K562 (cell line): ENCODE results near the gene HPD. TPM values are rescaled to one million over a fixed set of nuclear protein-coding genes. Genes with fewer than 3 reads are reported as not detected.
A peak's percentile ranks its signal among the peaks of the same experiment; 100 is the strongest.

Source experiments
- ATAC-seq: fragments of 200-7000 bp; cut with Tn5 transposase; 3 replicates; pipeline ENCODE4 v1.9.1; 2020; ENCODE audit warnings: moderate library complexity
- BruUV-seq: library from RNA; stranded (reverse); fragments of 400-500 nt; replicated peaks from 2 replicates; lab custom pipeline; 2021; lab: Mats Ljungman, UMichigan
- CTCF ChIA-PET: fragments of 300-600 bp; formaldehyde crosslinking; extraction: SDS; loops from one replicate; lab custom pipeline; 2021; ENCODE audit warnings: low intra/inter-chr PET ratio; lab: Yijun Ruan, JAX
- POLR2A ChIA-PET: fragments of 300-600, 350-650 bp; sonication (Branson Sonifier 250); formaldehyde crosslinking; extraction: SDS; loops from one replicate; lab custom pipeline; 2021; ENCODE audit warnings: antibody characterized with exemption, inconsistent platforms; lab: Yijun Ruan, JAX
- DNase-seq, 4 experiments: peaks; one replicate each; pipeline versions ENCODE4 v3.0.0 to v3.0.0-alpha.2; 2011 to 2018; ENCODE audit warnings: low spot score in 3 of 4, mixed read lengths in 3 of 4; ENCODE audit errors: extremely low read depth in 1 of 4
- FAIRE-seq: peaks from 2 replicates; lab custom pipeline; 2011; peaks lifted over from hg19 to GRCh38; lab: Jason Lieb, UNC
- H2AFZ ChIP-seq: 2 replicates; pipeline ENCODE4 v1.6.0; 2011; ENCODE audit warnings: low read depth, low read length, control low read depth, inconsistent platforms
- H3K27ac ChIP-seq: fragments of 200-600 bp; 3 replicates; pipeline ENCODE4 v1.8.0; 2011; ENCODE audit warnings: low read depth, mild to moderate bottlenecking, control low read depth, inconsistent platforms, low read length, moderate library complexity, mixed read lengths; ENCODE audit errors: extremely low read depth
- H3K27me3 ChIP-seq, 2 experiments: fragments of 300-600 bp in 1 of 2; 2 replicates in 1 of 2; 3 replicates in 1 of 2; pipeline versions ENCODE4 v1.6.0 to v1.8.0; 2011; ENCODE audit warnings: inconsistent platforms in 2 of 2, low read length in 2 of 2, mild to moderate bottlenecking in 1 of 2, mixed read lengths in 1 of 2, moderate library complexity in 1 of 2; ENCODE audit not compliant: control insufficient read depth in 2 of 2, insufficient read depth in 2 of 2
- H3K36me3 ChIP-seq: fragments of 300-600 bp; 3 replicates; pipeline ENCODE4 v1.8.0; 2011; ENCODE audit warnings: mild to moderate bottlenecking, low read length, inconsistent platforms; ENCODE audit not compliant: control insufficient read depth, insufficient read depth
- H3K4me1 ChIP-seq, 2 experiments: fragments of 200-600 bp in 1 of 2; replicated peaks in 1 of 2; 2 replicates in 1 of 2; 3 replicates in 1 of 2; pipeline versions ENCODE4 v1.5.1 to v1.8.0; 2011; ENCODE audit warnings: inconsistent platforms in 2 of 2, low read length in 2 of 2, mild to moderate bottlenecking in 1 of 2, mixed read lengths in 1 of 2, moderate library complexity in 1 of 2; ENCODE audit not compliant: control insufficient read depth in 2 of 2, insufficient read depth in 2 of 2
- H3K4me2 ChIP-seq: 2 replicates; pipeline ENCODE4 v1.6.1; 2011; ENCODE audit warnings: low read length, control low read depth, inconsistent platforms, mixed read lengths; ENCODE audit not compliant: insufficient read depth
- H3K4me3 ChIP-seq: fragments of 200-600 bp; sonication (generic), shearing (Covaris generic); 2 replicates; pipeline ENCODE4 v1.5.1; 2016; ENCODE audit warnings: control low read depth, inconsistent platforms
- H3K79me2 ChIP-seq: fragments of 200-600 bp; 3 replicates; pipeline ENCODE4 v1.8.0; 2011; ENCODE audit warnings: low read length, inconsistent platforms; ENCODE audit not compliant: control insufficient read depth, insufficient read depth
- H3K9ac ChIP-seq, 2 experiments: 2 replicates each; pipeline versions ENCODE4 v1.6.0 to v1.6.1; 2011; ENCODE audit warnings: low read depth in 2 of 2, low read length in 2 of 2, control low read depth in 1 of 2, inconsistent platforms in 1 of 2, mild to moderate bottlenecking in 1 of 2, mixed read lengths in 1 of 2; ENCODE audit not compliant: insufficient read depth in 1 of 2
- H3K9me1 ChIP-seq: one replicate; pipeline ENCODE4 v1.6.0; 2011; ENCODE audit warnings: inconsistent platforms, mild to moderate bottlenecking, low read length, moderate library complexity; ENCODE audit not compliant: control insufficient read depth, insufficient read depth
- H3K9me3 ChIP-seq: replicated peaks from 2 replicates; pipeline ENCODE4 v1.5.1; 2011; ENCODE audit warnings: low read depth, low read length, inconsistent platforms; ENCODE audit not compliant: control insufficient read depth, insufficient read depth
- H4K20me1 ChIP-seq: replicated peaks from 2 replicates; pipeline ENCODE4 v1.6.1; 2011; ENCODE audit warnings: low read length, inconsistent platforms, mixed read lengths; ENCODE audit not compliant: control insufficient read depth, insufficient read depth
- ATF1 ChIP-seq, 2 experiments: fragments of 450-650 bp in 1 of 2; IDR thresholded peaks; 2 replicates each; pipeline ENCODE4 v1.6.1; 2016; ENCODE audit warnings: missing compliant biosample characterization in 1 of 2, missing genetic modification characterization in 1 of 2
- CREM ChIP-seq: IDR thresholded peaks from 2 replicates; pipeline ENCODE4 v1.6.1; 2014; ENCODE audit warnings: antibody characterized with exemption, low read depth
- DMBX1 ChIP-seq: fragments of 250-450 bp; sonication (Bioruptor Pico); IDR thresholded peaks from 2 replicates; pipeline ENCODE4 v1.8.0; 2022; ENCODE audit warnings: inconsistent platforms, mild to moderate bottlenecking, moderate library complexity, borderline replicate concordance
- FOXA3 ChIP-seq, 2 experiments: fragments of 450-650 bp in 1 of 2; sonication (generic) in 1 of 2; formaldehyde crosslinking; IDR thresholded peaks in 1 of 2; conservative IDR thresholded peaks in 1 of 2; 2 replicates each; pipeline versions ENCODE4 v1.4.0 to v1.8.0; 2020 to 2022; ENCODE audit warnings: mild to moderate bottlenecking in 2 of 2, missing genetic modification reagents in 1 of 2
- FUS ChIP-seq: fragments of 200-400 bp; formaldehyde crosslinking; optimal IDR thresholded peaks from 2 replicates; pipeline ENCODE3; 2017; ENCODE audit warnings: low read depth, low read length
- GTF2A2 ChIP-seq: IDR thresholded peaks from 2 replicates; pipeline ENCODE4 v1.6.1; 2016; ENCODE audit warnings: mild to moderate bottlenecking, missing genetic modification characterization, missing compliant biosample characterization
- GTF2B ChIP-seq: IDR thresholded peaks from 2 replicates; pipeline ENCODE4 v1.6.1; 2011; ENCODE audit not compliant: insufficient read length; ENCODE audit errors: extremely low read depth
- NFE2 ChIP-seq: IDR thresholded peaks from 2 replicates; pipeline ENCODE4 v1.6.1; 2014; ENCODE audit warnings: antibody characterized with exemption, low read depth
- PRMT5 ChIP-seq: sonication (generic); formaldehyde crosslinking; IDR thresholded peaks from 2 replicates; pipeline ENCODE4 v1.5.0; 2020; ENCODE audit warnings: missing genetic modification reagents
- RB1 ChIP-seq: fragments of 450-650 bp; IDR thresholded peaks from 2 replicates; pipeline ENCODE4 v1.6.1; 2017; ENCODE audit warnings: low read depth, mild to moderate bottlenecking
- SNRNP70 ChIP-seq: fragments of 200-400 bp; formaldehyde crosslinking; optimal IDR thresholded peaks from 2 replicates; pipeline ENCODE3; 2017; ENCODE audit warnings: low read depth, low read length
- SPI1 ChIP-seq: IDR thresholded peaks from 2 replicates; pipeline ENCODE4 v1.6.1; 2011; ENCODE audit warnings: low read depth, low read length, control low read depth, borderline replicate concordance
- SRSF7 ChIP-seq: fragments of 200-400 bp; formaldehyde crosslinking; optimal IDR thresholded peaks from 2 replicates; pipeline ENCODE3; 2017; ENCODE audit warnings: mild to moderate bottlenecking, low read depth, low read length
- TEAD4 ChIP-seq, 2 experiments: sonication (generic) in 1 of 2; formaldehyde crosslinking in 1 of 2; IDR thresholded peaks; 2 replicates each; pipeline versions ENCODE4 v1.6.1 to v1.8.0; 2012 to 2022; ENCODE audit warnings: borderline replicate concordance in 1 of 2, inconsistent platforms in 1 of 2, low read length in 1 of 2, mild to moderate bottlenecking in 1 of 2, missing genetic modification reagents in 1 of 2
- ZNF165 ChIP-seq: fragments of 250-450 bp; sonication (Bioruptor Pico); IDR thresholded peaks from 2 replicates; pipeline ENCODE4 v1.4.0; 2020; ENCODE audit warnings: borderline replicate concordance
- ZNF184 ChIP-seq: sonication (generic); formaldehyde crosslinking; IDR thresholded peaks from 2 replicates; pipeline ENCODE4 v1.5.0; 2020; ENCODE audit warnings: missing genetic modification reagents
- ZNF707 ChIP-seq: fragments of 250-450 bp; sonication (Bioruptor Pico); conservative IDR thresholded peaks from 2 replicates; pipeline ENCODE4 v1.8.0; 2022; ENCODE audit warnings: inconsistent platforms, mild to moderate bottlenecking, moderate library complexity
- WGBS: fragments of 100-300 bp; shearing (Covaris generic); methylation state at CpG from one replicate; pipeline ENCODE4 v1.1.6; 2016; ENCODE audit warnings: low coverage, mixed read lengths; ENCODE audit not compliant: insufficient coverage; ENCODE audit errors: missing lambda C conversion rate; 5-methylcytosine and 5-hydroxymethylcytosine counted together
- in situ Hi-C: fragments of 300-500 bp; cut with MboI; formaldehyde crosslinking; loops from 4 replicates; pipeline ENCODE4 v1.15.0; 2018; ENCODE audit warnings: inconsistent platforms, mixed read lengths
- intact Hi-C: fragments of 100-400 bp; cut with micrococcal nuclease; formaldehyde crosslinking; loops from 2 replicates; pipeline ENCODE4 v1.14.2; 2022
- polyA plus RNA-seq, 8 experiments: library from polyadenylated mRNA; depleted of rRNA in 4 of 8; stranded (reverse) in 5 of 8; unstranded in 3 of 8; fragments of >200 nt; fragmentation: Nextera tagmentation in 2 of 8; fragmentation: Illumina TruSeq in 1 of 8; extraction: Ambion mirVana in 2 of 8; extraction: Trizol in 1 of 8; gene quantifications; 2 replicates each; pipeline versions ENCODE4 v1.2.1 to v1.2.3, GENCODE V29; 2011 to 2014; ENCODE audit warnings: inconsistent platforms in 1 of 8, missing spikeins in 1 of 8
- total RNA-seq, 7 experiments: library from RNA; depleted of rRNA in 6 of 7; stranded (reverse); fragments of >200 nt in 6 of 7; fragmentation: Illumina TruSeq in 2 of 7; extraction: Trizol in 2 of 7; gene quantifications; 2 replicates each; pipeline versions ENCODE4 v1.2.1 to v1.2.3, GENCODE V29; 2011 to 2021; ENCODE audit warnings: low replicate concordance in 1 of 7

Gene HPD
- total and polyA plus RNA-seq, 9 of the 15 experiments (the other 6 are each of a cell fraction or from before 2014, with no cell fraction given) = 0.06 to 0.29 (median 0.07) TPM; not detected in 4

GRCh38 chr12:121799842-121800693, 58.6 kb downstream of the HPD start (continued):
- TF ChIP-seq ZNF165 (CRISPR knock-in tag) (no peak), SNRNP70 (no peak), ATF1 (CRISPR knock-in tag; IDR thresholded peaks at IDR 0.05) (no peak), ATF1 (tag; IDR thresholded peaks at IDR 0.05) (peak; percentile 60; the same call in 1 of the 2 replicates)

- ChIA-PET CTCF (no interaction called here), POLR2A (interaction anchor here (0.5 to 9.4 kb wide), 11 partner anchors 9 to 1508 kb away, joined by 3 to 194 read pairs (median 4); partner anchors contain the start of genes RNU4-2 and SETD1B)
- BruUV-seq = no TSS peak
- in situ Hi-C loops (loop anchor here (5.0 kb wide), 1 partner anchor 88 kb away; the partner anchor contains the start of gene PSMD9), intact Hi-C loops (no loop called here)
- peaks cover 40 to 74% of the 10 kb centered on the region in 2 experiments for H3K4me1 ChIP-seq
- peaks cover 84% of the 10 kb centered on the region for H3K79me2 ChIP-seq
- no peaks in the 10 kb centered on the region for H3K9me1 ChIP-seq
- peak overlapping the region; percentile 99 for H3K27ac ChIP-seq
- no peaks in the 10 kb centered on the region for H3K9me3 ChIP-seq
- H3K4me3 ChIP-seq = peak overlapping the region; percentile 80
- peak; percentile 59 to 96 (median 77) for DNase-seq
- H3K4me2 ChIP-seq = peak overlapping the region; percentile 93
- H3K27me3 ChIP-seq = no peaks in the 10 kb centered on the region
- no peaks in the 10 kb centered on the region for H4K20me1 ChIP-seq
- peaks cover 33% of the 10 kb centered on the region for H3K36me3 ChIP-seq
- peak overlapping the region; percentile 57; the same call in 1 of the 2 replicates for H2AFZ ChIP-seq
- 2% methylated on average over 21 of the region's 30 CpGs for WGBS
- peak; percentile 92 for FAIRE-seq
- ATAC-seq = peak; percentile 48
- peak overlapping the region; percentile 99 to 100 for H3K9ac ChIP-seq
- TF ChIP-seq CREM (peak; percentile 58), TEAD4 (IDR thresholded peaks at IDR 0.05; ENCODE audit: low read length) (no peak), TEAD4 (CRISPR knock-in tag; IDR thresholded peaks at IDR 0.05; ENCODE audit: borderline replicate concordance) (no peak), DMBX1 (CRISPR knock-in tag) (no peak; the same call in 1 of the 2 replicates), GTF2B (no peak), PRMT5 (no peak), RB1 (peak; percentile 16; the same call in 1 of the 2 replicates), SPI1 (no peak), ZNF184 (CRISPR knock-in tag) (no peak), NFE2 (peak; percentile 27; the same call in 1 of the 2 replicates), SRSF7 (no peak), ZNF707 (no peak), FOXA3 (CRISPR knock-in tag; conservative IDR thresholded peaks at IDR 0.05 in 1 of 2, IDR thresholded peaks at IDR 0.05 in 1 of 2) (no peak), FUS (no peak), GTF2A2 (tag) (no peak)
Measured at GRCh38 chr12:121799156-121799841, 59.4 kb downstream of the HPD start.
